K562 (cell line): ENCODE results near the gene OR2W3. TPM values are rescaled to one million over a fixed set of nuclear protein-coding genes. Genes with fewer than 3 reads are reported as not detected.

Experiments
- BRCA1 ChIP-seq, 2 experiments: fragments of 450-650 bp in 1 of 2; sonication (generic) in 1 of 2; formaldehyde crosslinking in 1 of 2; IDR thresholded peaks; 2 replicates each; pipeline versions ENCODE4 v1.5.0 to v1.6.1; 2017 to 2020; ENCODE audit warnings: mild to moderate bottlenecking in 1 of 2, missing genetic modification reagents in 1 of 2
- CEBPG ChIP-seq, 3 experiments: fragments of 200-800 bp in 1 of 3; sonication (Bioruptor generic) in 1 of 3; sonication (generic) in 1 of 3; formaldehyde crosslinking in 1 of 3; IDR thresholded peaks in 2 of 3; conservative IDR thresholded peaks in 1 of 3; 2 replicates each; pipeline versions ENCODE4 v1.6.1 to v1.8.0; 2016 to 2022; ENCODE audit warnings: missing compliant biosample characterization in 2 of 3, missing genetic modification characterization in 2 of 3, mild to moderate bottlenecking in 1 of 3, missing genetic modification reagents in 1 of 3
- FOS ChIP-seq: IDR thresholded peaks from 3 replicates; pipeline ENCODE4 v1.6.1; 2011; ENCODE audit not compliant: insufficient read length; ENCODE audit errors: extremely low read depth
- KDM5B ChIP-seq: fragments of 200-600 bp; sonication (generic); IDR thresholded peaks from 2 replicates; pipeline ENCODE4 v1.6.1; 2012; ENCODE audit warnings: low read depth, mild to moderate bottlenecking, moderate library complexity, low read length, control low read depth, inconsistent platforms; ENCODE audit not compliant: insufficient replicate concordance
- MAFF ChIP-seq: IDR thresholded peaks from 2 replicates; pipeline ENCODE4 v1.6.1; 2012; ENCODE audit warnings: low read length, improper control_type of control experiment
- MTA3 ChIP-seq: fragments of 450-650 bp; formaldehyde crosslinking; IDR thresholded peaks from 2 replicates; pipeline ENCODE4 v1.6.1; 2017; ENCODE audit warnings: mild to moderate bottlenecking, borderline replicate concordance
- NFE2 ChIP-seq: IDR thresholded peaks from 2 replicates; pipeline ENCODE4 v1.6.1; 2014; ENCODE audit warnings: antibody characterized with exemption, low read depth
- SIN3B ChIP-seq: fragments of 450-650 bp; IDR thresholded peaks from 2 replicates; pipeline ENCODE4 v1.6.1; 2017; ENCODE audit warnings: low read depth, mild to moderate bottlenecking, moderate library complexity
- SNIP1 ChIP-seq: fragments of 450-650 bp; IDR thresholded peaks from 2 replicates; pipeline ENCODE4 v1.7.1; 2017; ENCODE audit warnings: low read depth, mild to moderate bottlenecking
- TAF7 ChIP-seq: fragments of 450-650 bp; IDR thresholded peaks from 2 replicates; pipeline ENCODE4 v1.6.1; 2016; ENCODE audit warnings: missing genetic modification characterization, missing compliant biosample characterization
- TFAM ChIP-seq: fragments of 250-450 bp; sonication (Bioruptor Pico); conservative IDR thresholded peaks from 2 replicates; pipeline ENCODE4 v1.5.0; 2021; ENCODE audit warnings: mild to moderate bottlenecking, moderate library complexity
- ZNF175 ChIP-seq: fragments of 200-800 bp; sonication (Bioruptor generic); IDR thresholded peaks from 2 replicates; pipeline ENCODE4 v1.6.1; 2016; ENCODE audit warnings: low read depth, mild to moderate bottlenecking, missing genetic modification characterization, missing compliant biosample characterization
- ZNF77 ChIP-seq: fragments of 250-450 bp; sonication (Bioruptor Pico); IDR thresholded peaks from 2 replicates; pipeline ENCODE4 v1.5.0; 2020
- ZNF778 ChIP-seq: fragments of 450-650 bp; formaldehyde crosslinking; IDR thresholded peaks from 2 replicates; pipeline ENCODE4 v1.4.0; 2020; ENCODE audit warnings: mild to moderate bottlenecking, moderate library complexity
- polyA plus RNA-seq, 8 experiments: library from polyadenylated mRNA; depleted of rRNA in 4 of 8; stranded (reverse) in 5 of 8; unstranded in 3 of 8; fragments of >200 nt; fragmentation: Nextera tagmentation in 2 of 8; fragmentation: Illumina TruSeq in 1 of 8; extraction: Ambion mirVana in 2 of 8; extraction: Trizol in 1 of 8; gene quantifications; 2 replicates each; pipeline versions ENCODE4 v1.2.1 to v1.2.3, GENCODE V29; 2011 to 2014; ENCODE audit warnings: inconsistent platforms in 1 of 8, missing spikeins in 1 of 8
- total RNA-seq, 7 experiments: library from RNA; depleted of rRNA in 6 of 7; stranded (reverse); fragments of >200 nt in 6 of 7; fragmentation: Illumina TruSeq in 2 of 7; extraction: Trizol in 2 of 7; gene quantifications; 2 replicates each; pipeline versions ENCODE4 v1.2.1 to v1.2.3, GENCODE V29; 2011 to 2021; ENCODE audit warnings: low replicate concordance in 1 of 7
- TF ChIP-seq, protein P1 (sequence below): fragments of 250-450 bp; sonication (Bioruptor Pico); IDR thresholded peaks from 2 replicates; pipeline ENCODE4 v1.4.0; 2020
- TF ChIP-seq, protein P2 (sequence below): fragments of 250-450 bp; sonication (Bioruptor Pico); IDR thresholded peaks from 2 replicates; pipeline ENCODE4 v1.8.0; 2021; ENCODE audit warnings: moderate library complexity, mild to moderate bottlenecking, inconsistent platforms
- TF ChIP-seq, protein P3 (sequence below): fragments of 450-650 bp; IDR thresholded peaks from 2 replicates; pipeline ENCODE4 v1.6.1; 2018; ENCODE audit warnings: mild to moderate bottlenecking, low read depth; ENCODE audit not compliant: partially characterized antibody

OR2W3 gene
- total and polyA plus RNA-seq, 9 of the 15 experiments (the other 6 are each of a cell fraction or from before 2014, with no cell fraction given), result 0.67 to 7.6 (median 3.7) TPM

DNA sequence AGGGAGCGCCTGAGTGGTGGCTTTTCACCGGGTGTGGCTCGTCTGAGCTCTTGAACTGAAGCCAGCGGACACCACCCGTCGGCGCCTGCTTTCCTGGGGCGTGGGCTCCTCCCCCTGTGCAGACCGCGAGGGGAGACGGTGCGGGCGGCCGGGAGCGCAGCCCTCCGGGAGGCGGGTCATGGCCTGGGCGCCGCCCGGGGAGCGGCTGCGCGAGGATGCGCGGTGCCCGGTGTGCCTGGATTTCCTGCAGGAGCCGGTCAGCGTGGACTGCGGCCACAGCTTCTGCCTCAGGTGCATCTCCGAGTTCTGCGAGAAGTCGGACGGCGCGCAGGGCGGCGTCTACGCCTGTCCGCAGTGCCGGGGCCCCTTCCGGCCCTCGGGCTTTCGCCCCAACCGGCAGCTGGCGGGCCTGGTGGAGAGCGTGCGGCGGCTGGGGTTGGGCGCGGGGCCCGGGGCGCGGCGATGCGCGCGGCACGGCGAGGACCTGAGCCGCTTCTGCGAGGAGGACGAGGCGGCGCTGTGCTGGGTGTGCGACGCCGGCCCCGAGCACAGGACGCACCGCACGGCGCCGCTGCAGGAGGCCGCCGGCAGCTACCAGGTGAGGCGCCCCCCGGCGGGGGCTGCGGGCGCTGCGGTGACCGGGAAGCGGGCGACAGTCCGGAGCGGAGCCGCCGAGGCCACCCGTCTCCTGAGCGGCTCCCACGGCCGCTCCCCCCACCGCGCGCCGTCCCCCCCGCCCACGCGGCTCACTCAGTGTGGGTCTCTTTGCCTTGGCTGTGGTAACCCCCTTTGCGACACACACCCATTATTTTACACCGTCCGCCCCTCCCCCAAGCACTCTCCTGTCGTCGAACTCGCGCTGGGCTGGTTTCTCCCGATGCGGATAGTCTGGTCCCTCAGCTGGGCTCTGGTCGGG is 38.1 kb upstream of the OR2W3 start, which contains the start of gene TRIM58 (continued):
- TF ChIP-seq, protein P1, sequence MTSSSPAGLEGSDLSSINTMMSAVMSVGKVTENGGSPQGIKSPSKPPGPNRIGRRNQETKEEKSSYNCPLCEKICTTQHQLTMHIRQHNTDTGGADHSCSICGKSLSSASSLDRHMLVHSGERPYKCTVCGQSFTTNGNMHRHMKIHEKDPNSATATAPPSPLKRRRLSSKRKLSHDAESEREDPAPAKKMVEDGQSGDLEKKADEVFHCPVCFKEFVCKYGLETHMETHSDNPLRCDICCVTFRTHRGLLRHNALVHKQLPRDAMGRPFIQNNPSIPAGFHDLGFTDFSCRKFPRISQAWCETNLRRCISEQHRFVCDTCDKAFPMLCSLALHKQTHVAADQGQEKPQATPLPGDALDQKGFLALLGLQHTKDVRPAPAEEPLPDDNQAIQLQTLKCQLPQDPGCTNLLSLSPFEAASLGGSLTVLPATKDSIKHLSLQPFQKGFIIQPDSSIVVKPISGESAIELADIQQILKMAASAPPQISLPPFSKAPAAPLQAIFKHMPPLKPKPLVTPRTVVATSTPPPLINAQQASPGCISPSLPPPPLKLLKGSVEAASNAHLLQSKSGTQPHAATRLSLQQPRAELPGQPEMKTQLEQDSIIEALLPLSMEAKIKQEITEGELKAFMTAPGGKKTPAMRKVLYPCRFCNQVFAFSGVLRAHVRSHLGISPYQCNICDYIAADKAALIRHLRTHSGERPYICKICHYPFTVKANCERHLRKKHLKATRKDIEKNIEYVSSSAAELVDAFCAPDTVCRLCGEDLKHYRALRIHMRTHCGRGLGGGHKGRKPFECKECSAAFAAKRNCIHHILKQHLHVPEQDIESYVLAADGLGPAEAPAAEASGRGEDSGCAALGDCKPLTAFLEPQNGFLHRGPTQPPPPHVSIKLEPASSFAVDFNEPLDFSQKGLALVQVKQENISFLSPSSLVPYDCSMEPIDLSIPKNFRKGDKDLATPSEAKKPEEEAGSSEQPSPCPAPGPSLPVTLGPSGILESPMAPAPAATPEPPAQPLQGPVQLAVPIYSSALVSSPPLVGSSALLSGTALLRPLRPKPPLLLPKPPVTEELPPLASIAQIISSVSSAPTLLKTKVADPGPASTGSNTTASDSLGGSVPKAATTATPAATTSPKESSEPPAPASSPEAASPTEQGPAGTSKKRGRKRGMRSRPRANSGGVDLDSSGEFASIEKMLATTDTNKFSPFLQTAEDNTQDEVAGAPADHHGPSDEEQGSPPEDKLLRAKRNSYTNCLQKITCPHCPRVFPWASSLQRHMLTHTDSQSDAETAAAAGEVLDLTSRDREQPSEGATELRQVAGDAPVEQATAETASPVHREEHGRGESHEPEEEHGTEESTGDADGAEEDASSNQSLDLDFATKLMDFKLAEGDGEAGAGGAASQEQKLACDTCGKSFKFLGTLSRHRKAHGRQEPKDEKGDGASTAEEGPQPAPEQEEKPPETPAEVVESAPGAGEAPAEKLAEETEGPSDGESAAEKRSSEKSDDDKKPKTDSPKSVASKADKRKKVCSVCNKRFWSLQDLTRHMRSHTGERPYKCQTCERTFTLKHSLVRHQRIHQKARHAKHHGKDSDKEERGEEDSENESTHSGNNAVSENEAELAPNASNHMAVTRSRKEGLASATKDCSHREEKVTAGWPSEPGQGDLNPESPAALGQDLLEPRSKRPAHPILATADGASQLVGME (CRISPR knock-in tag), result no peak; the same call in 1 of the 2 replicates
- TF ChIP-seq, protein P2, sequence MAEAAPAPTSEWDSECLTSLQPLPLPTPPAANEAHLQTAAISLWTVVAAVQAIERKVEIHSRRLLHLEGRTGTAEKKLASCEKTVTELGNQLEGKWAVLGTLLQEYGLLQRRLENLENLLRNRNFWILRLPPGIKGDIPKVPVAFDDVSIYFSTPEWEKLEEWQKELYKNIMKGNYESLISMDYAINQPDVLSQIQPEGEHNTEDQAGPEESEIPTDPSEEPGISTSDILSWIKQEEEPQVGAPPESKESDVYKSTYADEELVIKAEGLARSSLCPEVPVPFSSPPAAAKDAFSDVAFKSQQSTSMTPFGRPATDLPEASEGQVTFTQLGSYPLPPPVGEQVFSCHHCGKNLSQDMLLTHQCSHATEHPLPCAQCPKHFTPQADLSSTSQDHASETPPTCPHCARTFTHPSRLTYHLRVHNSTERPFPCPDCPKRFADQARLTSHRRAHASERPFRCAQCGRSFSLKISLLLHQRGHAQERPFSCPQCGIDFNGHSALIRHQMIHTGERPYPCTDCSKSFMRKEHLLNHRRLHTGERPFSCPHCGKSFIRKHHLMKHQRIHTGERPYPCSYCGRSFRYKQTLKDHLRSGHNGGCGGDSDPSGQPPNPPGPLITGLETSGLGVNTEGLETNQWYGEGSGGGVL (CRISPR knock-in tag), result no peak
- TF ChIP-seq ZNF175 (CRISPR knock-in tag), result no peak
- no peak for TF ChIP-seq ZNF77 (CRISPR knock-in tag)
- no peak for TF ChIP-seq BRCA1 (IDR thresholded peaks at IDR 0.05)
- TF ChIP-seq BRCA1 (CRISPR knock-in tag; IDR thresholded peaks at IDR 0.05), result peak; percentile 93; the same call in 1 of the 2 replicates
- peak; percentile 49; the same call in 1 of the 2 replicates for TF ChIP-seq TAF7 (tag)
- no peak for TF ChIP-seq MAFF
- no peak for TF ChIP-seq ZNF778 (CRISPR knock-in tag)
- peak; percentile 84 for TF ChIP-seq KDM5B
- peak; percentile 89; the same call in 1 of the 2 replicates for TF ChIP-seq MTA3
- TF ChIP-seq CEBPG (CRISPR knock-in tag; IDR thresholded peaks at IDR 0.05), result 0 out of 2 replicates have a peak, but pooled peaks have one; percentile 46
- no peak for TF ChIP-seq CEBPG (tag; conservative IDR thresholded peaks at IDR 0.05 in 1 of 2, IDR thresholded peaks at IDR 0.05 in 1 of 2)
- no peak for TF ChIP-seq SNIP1
- no peak for TF ChIP-seq TFAM (CRISPR knock-in tag)
- TF ChIP-seq, protein P3, sequence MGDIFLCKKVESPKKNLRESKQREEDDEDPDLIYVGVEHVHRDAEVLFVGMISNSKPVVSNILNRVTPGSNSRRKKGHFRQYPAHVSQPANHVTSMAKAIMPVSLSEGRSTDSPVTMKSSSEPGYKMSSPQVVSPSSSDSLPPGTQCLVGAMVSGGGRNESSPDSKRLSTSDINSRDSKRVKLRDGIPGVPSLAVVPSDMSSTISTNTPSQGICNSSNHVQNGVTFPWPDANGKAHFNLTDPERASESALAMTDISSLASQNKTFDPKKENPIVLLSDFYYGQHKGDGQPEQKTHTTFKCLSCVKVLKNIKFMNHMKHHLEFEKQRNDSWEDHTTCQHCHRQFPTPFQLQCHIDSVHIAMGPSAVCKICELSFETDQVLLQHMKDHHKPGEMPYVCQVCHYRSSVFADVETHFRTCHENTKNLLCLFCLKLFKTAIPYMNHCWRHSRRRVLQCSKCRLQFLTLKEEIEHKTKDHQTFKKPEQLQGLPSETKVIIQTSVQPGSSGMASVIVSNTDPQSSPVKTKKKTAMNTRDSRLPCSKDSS, result no peak
- TF ChIP-seq FOS, result no peak
- TF ChIP-seq NFE2, result no peak
- peak; percentile 77 for TF ChIP-seq SIN3B
